ENCODE results near the gene FBXL4.

FBXL4 gene

DNA sequence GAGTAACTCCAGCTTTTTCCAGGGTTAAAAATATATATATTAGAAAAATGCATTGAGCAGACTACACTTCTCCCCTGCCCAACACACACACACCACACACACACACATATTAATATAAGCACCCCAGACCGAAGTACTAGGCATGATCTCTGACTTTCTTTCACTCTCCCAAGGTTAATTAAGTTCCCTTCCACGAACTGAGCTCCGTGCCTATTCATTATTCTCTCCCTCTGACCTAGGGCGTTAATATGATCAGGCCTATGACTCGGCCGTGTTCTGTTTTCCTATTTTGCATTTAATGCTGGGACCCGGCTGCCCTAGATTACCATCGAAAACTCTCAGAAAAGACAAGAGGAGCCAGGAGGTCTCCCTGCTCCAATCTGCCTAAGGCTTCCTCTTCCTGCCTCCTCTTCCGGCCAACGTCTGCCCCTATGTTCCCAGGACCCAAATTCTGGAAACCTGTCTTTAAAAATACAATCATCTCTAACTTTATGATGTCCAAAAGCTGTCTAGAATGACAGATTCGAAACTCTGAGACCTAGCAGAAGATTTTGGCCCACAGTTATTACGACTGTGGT lies 119.4 kb downstream of the FBXL4 start:
- Histone ChIP-seq H3K4me3 (replicated peaks; ENCODE audit: insufficient read depth, low read length) (no peak overlapping the region), H3K27me3 (ENCODE audit: insufficient read depth, poor library complexity, severe bottlenecking) (peaks cover 91% of the 10 kb centered on the region), H3K27ac (replicated peaks) (no peak overlapping the region)
- no peak for DNase-seq (ENCODE audit: low read depth in 1 of 2, low spot score in 1 of 2)
- TF ChIP-seq GABPA (IDR thresholded peaks at IDR 0.05; ENCODE audit: low read depth) (no peak), SPI1 (IDR thresholded peaks at IDR 0.05; ENCODE audit: borderline replicate concordance, low read depth) (no peak)
- TF ChIP-seq, protein P1, sequence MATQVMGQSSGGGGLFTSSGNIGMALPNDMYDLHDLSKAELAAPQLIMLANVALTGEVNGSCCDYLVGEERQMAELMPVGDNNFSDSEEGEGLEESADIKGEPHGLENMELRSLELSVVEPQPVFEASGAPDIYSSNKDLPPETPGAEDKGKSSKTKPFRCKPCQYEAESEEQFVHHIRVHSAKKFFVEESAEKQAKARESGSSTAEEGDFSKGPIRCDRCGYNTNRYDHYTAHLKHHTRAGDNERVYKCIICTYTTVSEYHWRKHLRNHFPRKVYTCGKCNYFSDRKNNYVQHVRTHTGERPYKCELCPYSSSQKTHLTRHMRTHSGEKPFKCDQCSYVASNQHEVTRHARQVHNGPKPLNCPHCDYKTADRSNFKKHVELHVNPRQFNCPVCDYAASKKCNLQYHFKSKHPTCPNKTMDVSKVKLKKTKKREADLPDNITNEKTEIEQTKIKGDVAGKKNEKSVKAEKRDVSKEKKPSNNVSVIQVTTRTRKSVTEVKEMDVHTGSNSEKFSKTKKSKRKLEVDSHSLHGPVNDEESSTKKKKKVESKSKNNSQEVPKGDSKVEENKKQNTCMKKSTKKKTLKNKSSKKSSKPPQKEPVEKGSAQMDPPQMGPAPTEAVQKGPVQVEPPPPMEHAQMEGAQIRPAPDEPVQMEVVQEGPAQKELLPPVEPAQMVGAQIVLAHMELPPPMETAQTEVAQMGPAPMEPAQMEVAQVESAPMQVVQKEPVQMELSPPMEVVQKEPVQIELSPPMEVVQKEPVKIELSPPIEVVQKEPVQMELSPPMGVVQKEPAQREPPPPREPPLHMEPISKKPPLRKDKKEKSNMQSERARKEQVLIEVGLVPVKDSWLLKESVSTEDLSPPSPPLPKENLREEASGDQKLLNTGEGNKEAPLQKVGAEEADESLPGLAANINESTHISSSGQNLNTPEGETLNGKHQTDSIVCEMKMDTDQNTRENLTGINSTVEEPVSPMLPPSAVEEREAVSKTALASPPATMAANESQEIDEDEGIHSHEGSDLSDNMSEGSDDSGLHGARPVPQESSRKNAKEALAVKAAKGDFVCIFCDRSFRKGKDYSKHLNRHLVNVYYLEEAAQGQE (IDR thresholded peaks at IDR 0.05; ENCODE audit: insufficient replicate concordance, low read depth) = no peak
- TF ChIP-seq, protein P2, sequence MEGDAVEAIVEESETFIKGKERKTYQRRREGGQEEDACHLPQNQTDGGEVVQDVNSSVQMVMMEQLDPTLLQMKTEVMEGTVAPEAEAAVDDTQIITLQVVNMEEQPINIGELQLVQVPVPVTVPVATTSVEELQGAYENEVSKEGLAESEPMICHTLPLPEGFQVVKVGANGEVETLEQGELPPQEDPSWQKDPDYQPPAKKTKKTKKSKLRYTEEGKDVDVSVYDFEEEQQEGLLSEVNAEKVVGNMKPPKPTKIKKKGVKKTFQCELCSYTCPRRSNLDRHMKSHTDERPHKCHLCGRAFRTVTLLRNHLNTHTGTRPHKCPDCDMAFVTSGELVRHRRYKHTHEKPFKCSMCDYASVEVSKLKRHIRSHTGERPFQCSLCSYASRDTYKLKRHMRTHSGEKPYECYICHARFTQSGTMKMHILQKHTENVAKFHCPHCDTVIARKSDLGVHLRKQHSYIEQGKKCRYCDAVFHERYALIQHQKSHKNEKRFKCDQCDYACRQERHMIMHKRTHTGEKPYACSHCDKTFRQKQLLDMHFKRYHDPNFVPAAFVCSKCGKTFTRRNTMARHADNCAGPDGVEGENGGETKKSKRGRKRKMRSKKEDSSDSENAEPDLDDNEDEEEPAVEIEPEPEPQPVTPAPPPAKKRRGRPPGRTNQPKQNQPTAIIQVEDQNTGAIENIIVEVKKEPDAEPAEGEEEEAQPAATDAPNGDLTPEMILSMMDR (IDR thresholded peaks at IDR 0.05; ENCODE audit: insufficient read depth, low read length) = no peak

DNA sequence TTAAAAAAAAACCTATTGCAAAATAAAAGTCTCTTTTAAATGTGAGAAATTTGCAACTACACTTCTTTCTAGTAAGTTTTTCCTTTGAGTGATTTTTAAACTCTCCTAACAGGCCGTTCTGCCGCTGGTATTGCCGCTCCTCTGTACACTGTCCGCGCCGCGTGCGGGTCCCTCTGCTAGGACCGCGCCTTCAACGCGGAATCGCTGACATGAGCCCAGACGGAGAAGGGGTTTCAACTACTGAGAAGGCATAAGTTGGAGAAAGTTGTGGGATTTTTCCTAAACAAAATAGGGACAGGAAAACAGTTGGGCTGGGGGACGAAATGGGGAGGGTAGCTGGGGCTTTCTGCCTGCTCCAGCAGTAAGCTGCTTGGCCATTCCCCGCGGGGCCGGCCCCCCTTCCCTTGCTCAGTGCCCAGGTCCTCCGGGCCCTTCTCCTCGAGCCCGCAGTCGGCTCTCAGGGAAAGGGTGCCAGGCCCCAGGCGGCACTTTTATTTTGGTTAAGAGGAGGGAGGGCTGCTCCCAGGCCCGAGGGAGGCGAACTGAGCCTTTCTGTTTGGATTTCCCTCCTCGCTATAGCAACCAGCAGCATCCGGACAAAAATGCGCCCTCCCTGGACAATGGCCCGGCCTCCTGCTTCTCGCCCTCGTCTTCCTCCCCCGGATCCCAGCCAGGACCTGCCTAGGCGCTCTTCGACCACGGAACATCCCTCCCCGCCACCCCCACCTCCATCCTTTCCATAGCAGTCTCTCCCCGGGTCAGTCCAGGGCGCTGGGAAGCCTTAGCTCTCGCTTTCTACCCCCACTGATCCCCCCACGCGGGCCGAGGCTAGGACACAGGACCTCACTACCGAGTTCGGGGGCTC lies 120.2 kb downstream of the FBXL4 start:
- Histone ChIP-seq H3K27me3 (ENCODE audit: insufficient read depth, poor library complexity, severe bottlenecking) (peaks cover 85% of the 10 kb centered on the region), H3K4me3 (replicated peaks; ENCODE audit: insufficient read depth, low read length) (no peak overlapping the region), H3K27ac (replicated peaks) (no peak overlapping the region)
- no peak for TF ChIP-seq GABPA (IDR thresholded peaks at IDR 0.05; ENCODE audit: low read depth)
- TF ChIP-seq, protein P2 (IDR thresholded peaks at IDR 0.05; ENCODE audit: insufficient read depth, low read length) = no peak
- TF ChIP-seq POLR2AphosphoS5 (IDR thresholded peaks at IDR 0.05; ENCODE audit: low read depth) = no peak
- TF ChIP-seq, protein P1 (IDR thresholded peaks at IDR 0.05; ENCODE audit: insufficient replicate concordance, low read depth) = no peak
- DNase-seq (ENCODE audit: low read depth in 1 of 2, low spot score in 1 of 2) = no peak

DNA sequence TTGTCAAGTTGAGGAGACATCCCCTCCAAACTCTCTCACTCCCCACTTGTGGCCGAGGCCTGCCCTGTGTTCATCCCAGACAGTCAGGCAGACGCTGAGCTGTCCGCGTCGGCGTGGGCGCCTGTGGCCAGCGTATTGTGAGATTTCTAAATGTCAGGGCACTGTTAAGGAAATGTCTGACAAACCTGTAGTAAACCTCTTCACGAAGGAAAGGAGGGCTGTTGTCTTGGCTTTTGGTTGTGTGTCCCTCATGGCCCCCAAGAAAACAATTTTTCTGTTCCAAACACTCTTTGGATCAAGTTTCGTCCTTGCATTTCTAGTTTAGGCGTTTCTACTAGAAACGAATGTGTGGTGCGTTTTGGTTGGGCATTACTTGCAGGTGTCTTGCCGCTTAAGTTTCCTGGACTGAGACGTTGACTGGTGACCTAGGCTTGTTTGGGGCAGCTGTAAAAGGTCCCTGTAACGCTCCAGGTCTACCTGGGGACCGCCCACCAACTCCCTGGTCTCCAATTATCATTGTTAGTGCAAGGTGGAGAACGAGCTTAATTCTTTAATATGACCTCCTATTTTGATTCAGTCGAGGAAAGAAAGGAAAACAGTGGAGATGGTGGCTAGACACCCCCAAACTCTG lies 122.0 kb downstream of the FBXL4 start:
- no peak overlapping the region for H3K4me3 ChIP-seq (replicated peaks; ENCODE audit: insufficient read depth, low read length)

More for the DNA sequence above, 122.0 kb downstream of the FBXL4 start:
- DNase-seq (ENCODE audit: low read depth in 1 of 2, low spot score in 1 of 2) = no peak
- H3K27me3 ChIP-seq (ENCODE audit: insufficient read depth, poor library complexity, severe bottlenecking) = peaks cover 73% of the 10 kb centered on the region
- TF ChIP-seq, protein P1 (IDR thresholded peaks at IDR 0.05; ENCODE audit: insufficient replicate concordance, low read depth) = no peak
- no peak for TF ChIP-seq POLR2AphosphoS5 (IDR thresholded peaks at IDR 0.05; ENCODE audit: low read depth)
- TF ChIP-seq GABPA (IDR thresholded peaks at IDR 0.05; ENCODE audit: low read depth) = no peak
- TF ChIP-seq, protein P2 (IDR thresholded peaks at IDR 0.05; ENCODE audit: insufficient read depth, low read length) = no peak
- no peak for TF ChIP-seq SPI1 (IDR thresholded peaks at IDR 0.05; ENCODE audit: borderline replicate concordance, low read depth)
- H3K27ac ChIP-seq (replicated peaks) = no peak overlapping the region

All from HL-60 (cell line).